Subcutaneous abdominal adipose tissue (tissue), 5 donors: Measurements from ENCODE around the gene CELA2A.
A peak's percentile ranks its signal among the peaks of the same experiment; 100 is the strongest.

Experiments used
- H3K27ac ChIP-seq: one replicate; pipeline ENCODE4 v1.7.0; 2013; ENCODE audit warnings: low read depth, mild to moderate bottlenecking, inconsistent platforms, low read length, moderate library complexity
- H3K27me3 ChIP-seq, 5 donors: one replicate each; pipeline ENCODE4 v1.7.0; 2013; ENCODE audit warnings: low read length in 5 of 5, inconsistent platforms in 1 of 5; ENCODE audit not compliant: control insufficient read depth in 5 of 5, insufficient read depth in 4 of 5
- H3K36me3 ChIP-seq, 5 donors: one replicate each; pipeline ENCODE4 v1.7.0; 2013; ENCODE audit warnings: low read length in 5 of 5; ENCODE audit not compliant: control insufficient read depth in 5 of 5, insufficient read depth in 5 of 5
- H3K4me1 ChIP-seq, 5 donors: one replicate each; pipeline ENCODE4 v1.7.0; 2013; ENCODE audit warnings: low read length in 5 of 5, mild to moderate bottlenecking in 3 of 5, moderate library complexity in 1 of 5; ENCODE audit not compliant: control insufficient read depth in 5 of 5, insufficient read depth in 5 of 5
- H3K4me3 ChIP-seq, 5 donors: one replicate each; pipeline ENCODE4 v1.7.0; 2013; ENCODE audit warnings: low read length in 5 of 5, low read depth in 1 of 5
- H3K9ac ChIP-seq, 5 donors: one replicate each; pipeline ENCODE4 v1.7.0; 2013; ENCODE audit warnings: low read length in 5 of 5, mild to moderate bottlenecking in 4 of 5, moderate library complexity in 3 of 5
- H3K9me3 ChIP-seq, 5 donors: one replicate each; pipeline ENCODE4 v1.7.0; 2013; ENCODE audit warnings: low read length in 5 of 5; ENCODE audit not compliant: control insufficient read depth in 5 of 5
- donor health status: healthy.
- donor health status: healthy.
- donor health status: healthy.
- donor health status: healthy.
- donor health status: healthy.

Gene CELA2A

DNA sequence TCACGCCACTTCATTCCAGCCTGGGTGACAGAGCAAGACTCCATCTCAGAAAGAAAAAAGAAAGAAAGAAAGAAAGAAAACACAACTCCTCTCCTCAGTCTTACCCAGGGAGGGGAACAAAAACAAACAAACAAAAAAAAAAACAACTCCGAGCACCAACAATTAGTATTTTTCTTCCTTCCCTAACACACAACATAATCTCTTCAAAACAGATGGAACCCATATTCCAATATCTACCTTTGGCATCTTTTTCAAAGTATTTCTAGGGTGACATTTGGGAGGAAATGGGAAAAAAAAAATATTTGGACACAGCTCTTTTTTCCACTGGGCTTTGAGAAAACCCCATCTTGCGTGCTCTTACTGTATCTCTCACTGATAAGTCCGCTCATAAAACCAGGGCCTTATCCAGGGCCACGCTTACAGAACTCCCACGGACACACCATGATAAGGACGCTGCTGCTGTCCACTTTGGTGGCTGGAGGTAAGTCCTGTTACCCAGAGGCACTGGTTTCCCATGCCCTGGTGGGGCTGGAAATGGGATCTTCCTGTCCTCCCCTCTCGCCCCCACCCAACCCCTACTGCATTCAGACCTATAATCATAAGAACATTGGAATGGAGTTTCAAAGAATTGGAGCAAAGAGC lies at the start of gene CELA2A:
CELA2A (plus strand) TSS at position 420 of the 642 bp plus-strand sequence; CDS start at position 442, 22 bp downstream.
- Histone ChIP-seq H3K27ac (no peak within 1 kb of the TSS), H3K27me3 (no peaks in the 10 kb centered on the region), H3K9ac (no peak within 1 kb of the TSS), H3K9me3 (peaks cover 0 to 7% (median 2%) of the 10 kb centered on the region in 5 donors), H3K4me3 (no peak within 1 kb of the TSS), H3K36me3 (no peaks in the 10 kb centered on the region), H3K4me1 (no peaks in the 10 kb centered on the region)

- H3K36me3 ChIP-seq: no peaks in the 10 kb centered on the region
- peak overlapping the region; percentile 46 for H3K27ac ChIP-seq
- H3K4me1 ChIP-seq: peaks cover 0 to 45% (median 40%) of the 10 kb centered on the region in 5 donors
- no peaks in the 10 kb centered on the region for H3K9me3 ChIP-seq
- no peaks in the 10 kb centered on the region for H3K27me3 ChIP-seq
- no peak overlapping the region for H3K4me3 ChIP-seq
- H3K9ac ChIP-seq: no peak overlapping the region
These were observed 49.0 kb upstream of the CELA2A start for GRCh38 chr1:15407580-15407979.

DNA sequence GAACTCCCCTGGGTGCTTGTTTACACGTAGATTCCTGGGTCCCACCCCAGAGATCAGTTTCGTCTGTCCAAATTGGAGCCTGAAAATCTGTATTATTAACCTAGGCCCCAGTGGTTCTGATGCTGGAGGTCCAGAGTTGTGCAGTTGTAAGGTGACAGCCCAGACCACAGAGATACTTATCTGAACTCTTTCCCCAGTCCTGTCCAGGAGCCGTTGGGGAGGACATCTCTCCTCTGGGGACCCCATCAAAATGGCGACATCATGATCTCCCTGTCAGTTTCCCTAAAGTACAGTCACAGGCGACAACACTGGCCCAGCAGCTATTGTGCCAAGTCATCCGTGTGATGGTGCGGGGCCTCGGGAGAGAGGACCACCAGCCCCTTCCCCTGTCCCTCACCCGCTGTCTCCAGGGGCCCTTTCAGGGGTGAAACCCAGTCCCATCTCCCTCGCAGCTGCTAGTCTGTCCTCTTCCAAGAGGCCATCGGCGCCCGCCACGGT lies 47.6 kb upstream of the CELA2A start:
- Histone ChIP-seq H3K9ac (peak overlapping the region in 2 of 5 donors; percentile 5 to 52), H3K4me3 (peak overlapping the region; percentile 53 to 89 (median 79)), H3K4me1 (peaks cover 0 to 59% (median 45%) of the 10 kb centered on the region in 5 donors), H3K9me3 (no peaks in the 10 kb centered on the region), H3K27me3 (no peaks in the 10 kb centered on the region), H3K27ac (peak overlapping the region; percentile 10), H3K36me3 (peaks cover 0 to 2% (median 0%) of the 10 kb centered on the region in 5 donors)

- no peaks in the 10 kb centered on the region for H3K9me3 ChIP-seq
- peaks cover 0 to 7% (median 0%) of the 10 kb centered on the region in 5 donors for H3K36me3 ChIP-seq
- peak within 1 kb of the TSS; percentile 28 to 84 (median 82) for H3K9ac ChIP-seq
- peak within 1 kb of the TSS; percentile 72 to 92 (median 82) for H3K4me3 ChIP-seq
- H3K4me1 ChIP-seq: peaks cover 0 to 65% (median 50%) of the 10 kb centered on the region in 5 donors
- H3K27me3 ChIP-seq: no peaks in the 10 kb centered on the region
- H3K27ac ChIP-seq: peak within 1 kb of the TSS; percentile 16
These were observed 46.9 kb upstream of the CELA2A start, which contains the start of gene EFHD2 for GRCh38 chr1:15409388-15410222. Gene EFHD2 (plus strand): TSS chr1:15409888. CDS start chr1:15409972, 84 bp downstream.

DNA sequence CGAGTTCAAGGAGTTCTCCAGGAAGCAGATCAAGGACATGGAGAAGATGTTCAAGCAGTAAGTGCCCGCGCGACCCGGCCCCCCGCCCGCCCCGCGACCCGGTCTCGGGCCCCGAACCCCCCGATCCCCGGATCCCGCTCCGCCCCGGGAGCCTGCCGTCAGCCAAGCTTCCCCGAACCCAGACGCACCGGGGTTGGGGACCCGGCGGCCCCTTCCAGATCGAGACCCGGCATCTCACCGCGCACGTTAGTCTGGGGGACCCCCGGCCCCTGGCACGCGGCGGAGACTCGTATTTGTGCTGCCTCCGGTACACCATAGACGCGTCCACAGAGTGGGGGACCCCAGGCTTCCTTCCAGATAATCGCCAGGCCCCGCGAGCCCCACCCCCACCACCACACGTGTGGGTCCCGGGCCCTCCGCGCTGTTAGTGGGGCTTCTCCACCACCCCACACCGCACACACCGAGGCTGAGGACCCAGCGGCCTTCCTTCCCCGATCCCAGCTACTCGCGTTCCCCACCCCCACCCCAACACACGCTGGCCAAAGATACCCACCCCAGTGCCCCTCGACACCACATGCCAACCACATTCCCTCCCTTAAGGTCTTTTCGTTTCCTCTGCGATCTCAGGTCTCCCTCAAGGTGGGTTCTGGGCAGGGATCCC lies 46.2 kb upstream of the CELA2A start:
- peaks cover 0 to 73% (median 56%) of the 10 kb centered on the region in 5 donors for H3K4me1 ChIP-seq

GRCh38 chr1:15410884-15411245 lies 45.7 kb upstream of the CELA2A start:
- peaks cover 0 to 78% (median 59%) of the 10 kb centered on the region in 5 donors for H3K4me1 ChIP-seq
- peak overlapping the region; percentile 72 to 92 (median 82) for H3K4me3 ChIP-seq
- H3K27me3 ChIP-seq: no peaks in the 10 kb centered on the region
- no peaks in the 10 kb centered on the region for H3K9me3 ChIP-seq
- peak overlapping the region; percentile 28 to 84 (median 82) for H3K9ac ChIP-seq
- H3K36me3 ChIP-seq: peaks cover 0 to 7% (median 0%) of the 10 kb centered on the region in 5 donors
- peak overlapping the region; percentile 16 for H3K27ac ChIP-seq

More for the DNA sequence above, 46.2 kb upstream of the CELA2A start:
- Histone ChIP-seq H3K36me3 (peaks cover 0 to 7% (median 0%) of the 10 kb centered on the region in 5 donors), H3K9me3 (no peaks in the 10 kb centered on the region), H3K4me3 (peak overlapping the region; percentile 72 to 92 (median 82)), H3K9ac (peak overlapping the region; percentile 28 to 84 (median 82)), H3K27me3 (no peaks in the 10 kb centered on the region), H3K27ac (peak overlapping the region; percentile 16)

- H3K27ac ChIP-seq: peak overlapping the region; percentile 50
These were observed 44.9 kb upstream of the CELA2A start for GRCh38 chr1:15411593-15412137.

GRCh38 chr1:15412175-15412800 lies 44.2 kb upstream of the CELA2A start:
- Histone ChIP-seq H3K4me3 (peak overlapping the region; percentile 53 to 89 (median 79)), H3K9ac (peak overlapping the region in 4 of 5 donors; percentile 51 to 84 (median 73)), H3K27ac (peak overlapping the region; percentile 50), H3K4me1 (peaks cover 3 to 86% (median 66%) of the 10 kb centered on the region in 5 donors), H3K27me3 (no peaks in the 10 kb centered on the region), H3K36me3 (peaks cover 0 to 7% (median 0%) of the 10 kb centered on the region in 5 donors), H3K9me3 (no peaks in the 10 kb centered on the region)

More at GRCh38 chr1:15411593-15412137, 44.9 kb upstream of the CELA2A start:
- H3K9ac ChIP-seq: peak overlapping the region in 4 of 5 donors; percentile 51 to 84 (median 73)
- H3K4me1 ChIP-seq: peaks cover 3 to 85% (median 66%) of the 10 kb centered on the region in 5 donors
- no peaks in the 10 kb centered on the region for H3K27me3 ChIP-seq
- H3K36me3 ChIP-seq: peaks cover 0 to 7% (median 0%) of the 10 kb centered on the region in 5 donors
- peak overlapping the region; percentile 72 to 92 (median 82) for H3K4me3 ChIP-seq
- H3K9me3 ChIP-seq: no peaks in the 10 kb centered on the region

GRCh38 chr1:15412843-15413242 lies 43.7 kb upstream of the CELA2A start:
- peak overlapping the region in 1 of 5 donors; percentile 24 for H3K9ac ChIP-seq
- H3K9me3 ChIP-seq: no peaks in the 10 kb centered on the region
- no peaks in the 10 kb centered on the region for H3K27me3 ChIP-seq
- H3K36me3 ChIP-seq: peaks cover 0 to 7% (median 0%) of the 10 kb centered on the region in 5 donors
- peaks cover 3 to 86% (median 63%) of the 10 kb centered on the region in 5 donors for H3K4me1 ChIP-seq
- H3K27ac ChIP-seq: peak overlapping the region; percentile 50
- peak overlapping the region in 2 of 5 donors; percentile 48 to 82 for H3K4me3 ChIP-seq
